K562 (cell line): Measurements from ENCODE around the gene NT5C3B. TPM values are rescaled to one million over a fixed set of nuclear protein-coding genes. Genes with fewer than 3 reads are reported as not detected.
A peak's percentile ranks its signal among the peaks of the same experiment; 100 is the strongest.

ENCODE experiments used
- CHD7 ChIP-seq: fragments of 200-600 bp; sonication (generic); IDR thresholded peaks from one replicate; pipeline ENCODE4 v1.6.1; 2012; ENCODE audit warnings: mild to moderate bottlenecking, low read depth, low read length, inconsistent platforms
- CREM ChIP-seq: IDR thresholded peaks from 2 replicates; pipeline ENCODE4 v1.6.1; 2014; ENCODE audit warnings: antibody characterized with exemption, low read depth
- DEAF1 ChIP-seq: fragments of 450-650 bp; formaldehyde crosslinking; IDR thresholded peaks from 2 replicates; pipeline ENCODE4 v1.4.0; 2020; ENCODE audit warnings: mild to moderate bottlenecking, moderate library complexity
- GABPB2 ChIP-seq: fragments of 250-450 bp; sonication (Bioruptor Pico); conservative IDR thresholded peaks from 2 replicates; pipeline ENCODE4 v1.5.1; 2021; ENCODE audit warnings: mild to moderate bottlenecking
- JUND ChIP-seq, 2 experiments: IDR thresholded peaks; 2 replicates in 1 of 2; 3 replicates in 1 of 2; pipeline ENCODE4 v1.6.1; 2011; ENCODE audit warnings: borderline replicate concordance in 2 of 2, low read depth in 2 of 2, low read length in 2 of 2, improper control_type of control experiment in 1 of 2, missing biosample characterization in 1 of 2, missing genetic modification characterization in 1 of 2, missing genetic modification reagents in 1 of 2
- MTA3 ChIP-seq: fragments of 450-650 bp; formaldehyde crosslinking; IDR thresholded peaks from 2 replicates; pipeline ENCODE4 v1.6.1; 2017; ENCODE audit warnings: mild to moderate bottlenecking, borderline replicate concordance
- NFATC3 ChIP-seq: fragments of 450-650 bp; IDR thresholded peaks from 2 replicates; pipeline ENCODE4 v1.6.1; 2017; ENCODE audit warnings: mild to moderate bottlenecking
- NFRKB ChIP-seq: fragments of 450-650 bp; IDR thresholded peaks from 2 replicates; pipeline ENCODE4 v1.6.1; 2016; ENCODE audit warnings: low read depth
- TCF3 ChIP-seq: sonication (generic); formaldehyde crosslinking; IDR thresholded peaks from 2 replicates; pipeline ENCODE4 v1.4.0; 2020; ENCODE audit warnings: mild to moderate bottlenecking, missing genetic modification reagents
- ZBTB34 ChIP-seq: fragments of 250-450 bp; sonication (Bioruptor Pico); IDR thresholded peaks from 2 replicates; pipeline ENCODE4 v1.8.0; 2021; ENCODE audit warnings: mild to moderate bottlenecking, moderate library complexity
- ZKSCAN3 ChIP-seq: fragments of 250-450 bp; sonication (Bioruptor Pico); IDR thresholded peaks from 2 replicates; pipeline ENCODE4 v1.4.0; 2020
- ZNF75A ChIP-seq: fragments of 450-650 bp; formaldehyde crosslinking; IDR thresholded peaks from 2 replicates; pipeline ENCODE4 v1.4.0; 2020; ENCODE audit warnings: mild to moderate bottlenecking
- polyA plus RNA-seq, 8 experiments: library from polyadenylated mRNA; depleted of rRNA in 4 of 8; stranded (reverse) in 5 of 8; unstranded in 3 of 8; fragments of >200 nt; fragmentation: Nextera tagmentation in 2 of 8; fragmentation: Illumina TruSeq in 1 of 8; extraction: Ambion mirVana in 2 of 8; extraction: Trizol in 1 of 8; gene quantifications; 2 replicates each; pipeline versions ENCODE4 v1.2.1 to v1.2.3, GENCODE V29; 2011 to 2014; ENCODE audit warnings: inconsistent platforms in 1 of 8, missing spikeins in 1 of 8
- total RNA-seq, 7 experiments: library from RNA; depleted of rRNA in 6 of 7; stranded (reverse); fragments of >200 nt in 6 of 7; fragmentation: Illumina TruSeq in 2 of 7; extraction: Trizol in 2 of 7; gene quantifications; 2 replicates each; pipeline versions ENCODE4 v1.2.1 to v1.2.3, GENCODE V29; 2011 to 2021; ENCODE audit warnings: low replicate concordance in 1 of 7

The NT5C3B gene
- total and polyA plus RNA-seq, 9 of the 15 experiments (the other 6 are each of a cell fraction or from before 2014, with no cell fraction given): 2.0 to 166 (median 85.0) TPM

- TF ChIP-seq CHD7 (no peak), ZKSCAN3 (CRISPR knock-in tag) (no peak), ZNF75A (CRISPR knock-in tag) (no peak), NFATC3 (no peak), GABPB2 (CRISPR knock-in tag) (no peak), ZBTB34 (no peak), MTA3 (no peak), TCF3 (CRISPR knock-in tag) (0 out of 2 replicates have a peak, but pooled peaks have one; percentile 5), JUND (IDR thresholded peaks at IDR 0.05; ENCODE audit: borderline replicate concordance, low read depth, low read length) (no peak), JUND (tag; IDR thresholded peaks at IDR 0.05; ENCODE audit: borderline replicate concordance, low read depth, low read length) (peak; percentile 23; the same call in 1 of the 3 replicates), DEAF1 (CRISPR knock-in tag) (peak; percentile 79), CREM (0 out of 2 replicates have a peak, but pooled peaks have one; percentile 27), NFRKB (no peak)
- TF ChIP-seq, all 486 proteins: peak for 26
Observed at GRCh38 chr17:41801374-41802271, 34.4 kb downstream of the NT5C3B start (continued).
